ENCODE data around the gene TBL3.

- TF ChIP-seq CTCF (IDR thresholded peaks at IDR 0.05; ENCODE audit: poor library complexity, severe bottlenecking) (no peak), EZH2 (IDR thresholded peaks at IDR 0.05; ENCODE audit: borderline replicate concordance, insufficient read depth, low read length, poor library complexity, severe bottlenecking) (no peak)
Observed at GRCh38 chr16:1981398-1981836, 9.6 kb downstream of the TBL3 start, which contains the start of gene NOXO1.

All from neural cell (in vitro differentiated cells).